Thyroid gland (tissue), 4 donors: ENCODE measurements around the gene RUNX2. TPM values are rescaled to one million over a fixed set of nuclear protein-coding genes. Genes with fewer than 3 reads are reported as not detected.

ENCODE experiments used
- DNase-seq, 2 donors: peaks; one replicate each; pipeline ENCODE4 v3.0.0-alpha.2; 2019
- H3K27ac ChIP-seq, 3 donors: fragments of 200-600 bp; sonication (generic); 1 replicate in 2 of 3; 2 replicates in 1 of 3; pipeline ENCODE4 v1.5.1; 2016 to 2019; ENCODE audit warnings: mild to moderate bottlenecking in 1 of 3, moderate library complexity in 1 of 3
- H3K27me3 ChIP-seq: fragments of 200-600 bp; sonication (generic); one replicate; pipeline ENCODE4 v1.5.1; 2019
- H3K36me3 ChIP-seq, 2 donors: fragments of 200-600 bp; sonication (generic); one replicate each; pipeline ENCODE4 v1.5.1; 2016 to 2019
- H3K4me1 ChIP-seq, 2 donors: fragments of 200-600 bp; sonication (generic); one replicate each; pipeline ENCODE4 v1.5.1; 2017 to 2019
- H3K4me3 ChIP-seq, 3 donors: fragments of 200-600 bp; sonication (generic); replicated peaks in 1 of 3; 1 replicate in 2 of 3; 2 replicates in 1 of 3; pipeline ENCODE4 v1.5.1; 2016; ENCODE audit warnings: mild to moderate bottlenecking in 1 of 3
- H3K9me3 ChIP-seq: fragments of 200-600 bp; sonication (generic); one replicate; pipeline ENCODE4 v1.5.1; 2017
- CTCF ChIP-seq, 6 experiments: fragments of 200-600 bp in 3 of 6; fragments of 450-650 bp in 3 of 6; sonication (generic) in 3 of 6; IDR thresholded peaks; one replicate each; pipeline ENCODE4 v1.5.1; 2016 to 2019; ENCODE audit warnings: antibody characterized with exemption in 6 of 6, mild to moderate bottlenecking in 2 of 6, inconsistent platforms in 1 of 6, moderate library complexity in 1 of 6
- POLR2A ChIP-seq, 2 donors: fragments of 450-650 bp; IDR thresholded peaks; one replicate each; pipeline ENCODE4 v1.6.1; 2017; ENCODE audit warnings: antibody characterized with exemption in 2 of 2, mild to moderate bottlenecking in 2 of 2, moderate library complexity in 1 of 2
- WGBS, 2 donors: methylation state at CpG; one replicate each; pipeline ENCODE4 v1.1.5; 2017; 5-methylcytosine and 5-hydroxymethylcytosine counted together
- intact Hi-C: fragments of 100-400 bp; cut with DNase I; formaldehyde crosslinking; loops from one replicate; pipeline ENCODE4 v1.15.1; 2023
- total RNA-seq, 4 donors: library from RNA; depleted of rRNA; stranded (reverse); fragments of >200 nt; gene quantifications; one replicate each; pipeline ENCODE4 v1.2.3, GENCODE V29; 2016

RUNX2 gene
- total RNA-seq, 4 donors from 2014 or later = 1.6 to 4.2 (median 2.7) TPM

- no peak for DNase-seq
- H3K9me3 ChIP-seq = no peaks in the 10 kb centered on the region
- no peak for TF ChIP-seq CTCF (IDR thresholded peaks at IDR 0.05)
- TF ChIP-seq POLR2A (IDR thresholded peaks at IDR 0.05) = no peak
- no peaks in the 10 kb centered on the region for H3K36me3 ChIP-seq
- no peak overlapping the region for H3K27ac ChIP-seq
- WGBS, 2 donors = 84 to 88% methylated on average over 9 of the region's 9 CpGs
- intact Hi-C loops = no loop called here
- H3K4me1 ChIP-seq = no peaks in the 10 kb centered on the region
- no peaks in the 10 kb centered on the region for H3K27me3 ChIP-seq
- no peak overlapping the region for H3K4me3 ChIP-seq
These were observed 359.4 kb downstream of the RUNX2 start for GRCh38 chr6:45687570-45687969.

- Histone ChIP-seq H3K27me3 (no peaks in the 10 kb centered on the region), H3K4me3 (no peak overlapping the region), H3K27ac (no peak overlapping the region), H3K36me3 (no peaks in the 10 kb centered on the region), H3K4me1 (no peaks in the 10 kb centered on the region), H3K9me3 (no peaks in the 10 kb centered on the region)
- intact Hi-C loops = no loop called here
- no peak for TF ChIP-seq CTCF (IDR thresholded peaks at IDR 0.05)
- no peak for TF ChIP-seq POLR2A (IDR thresholded peaks at IDR 0.05)
- DNase-seq = no peak
- 93 to 100% methylated on average over 1 of the region's 1 CpG for WGBS, 2 donors
These were observed 360.1 kb downstream of the RUNX2 start for GRCh38 chr6:45688180-45688579.

DNA sequence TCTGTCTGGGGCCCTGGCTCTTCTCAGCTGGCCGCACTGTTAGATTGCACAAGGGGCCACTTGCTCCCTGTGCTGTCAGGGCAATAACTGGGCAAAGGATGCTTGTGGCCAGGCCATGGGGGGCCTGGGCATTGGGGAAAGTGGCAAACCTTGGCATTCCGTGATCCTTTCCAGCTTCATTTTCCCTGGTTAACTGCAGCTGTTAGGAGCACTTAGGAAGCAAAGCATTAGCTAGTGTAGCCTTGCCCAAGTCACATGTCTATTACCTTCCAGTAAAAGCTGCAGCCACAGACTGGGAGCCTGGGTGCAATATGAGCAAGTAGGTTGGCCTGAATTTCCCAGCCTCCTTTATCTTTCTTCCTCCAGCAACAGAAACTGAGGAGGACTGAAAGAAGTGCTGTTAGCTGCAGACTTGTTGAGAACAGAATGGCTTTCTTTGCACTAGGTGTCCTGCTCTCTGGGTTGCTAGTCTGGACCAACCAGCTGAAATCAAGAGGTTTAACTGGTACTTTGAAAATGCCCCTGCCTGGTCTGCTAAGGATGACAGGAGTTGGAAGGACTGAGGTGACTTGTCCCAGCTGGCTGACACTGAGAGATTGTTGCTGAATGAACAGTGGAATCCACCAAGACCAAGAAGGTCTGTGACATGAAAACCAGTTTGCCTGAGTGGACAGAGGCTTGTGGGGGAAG, 361.9 kb downstream of the RUNX2 start:
- H3K4me1 ChIP-seq = no peaks in the 10 kb centered on the region
- H3K27me3 ChIP-seq = no peaks in the 10 kb centered on the region
- no peak overlapping the region for H3K27ac ChIP-seq
- no peak overlapping the region for H3K4me3 ChIP-seq
- WGBS, 2 donors = 90 to 92% methylated on average over 2 of the region's 2 CpGs
- H3K36me3 ChIP-seq = no peaks in the 10 kb centered on the region
- DNase-seq = no peak
- intact Hi-C loops = no loop called here
- TF ChIP-seq POLR2A (IDR thresholded peaks at IDR 0.05) = no peak
- TF ChIP-seq CTCF (IDR thresholded peaks at IDR 0.05) = no peak
- H3K9me3 ChIP-seq = no peaks in the 10 kb centered on the region

GRCh38 chr6:45690846-45691245, 362.7 kb downstream of the RUNX2 start:
- no peaks in the 10 kb centered on the region for H3K4me1 ChIP-seq
- H3K27me3 ChIP-seq = no peaks in the 10 kb centered on the region
- no peak for DNase-seq
- no peak overlapping the region for H3K27ac ChIP-seq
- intact Hi-C loops = no loop called here
- TF ChIP-seq POLR2A (IDR thresholded peaks at IDR 0.05) = no peak
- TF ChIP-seq CTCF (IDR thresholded peaks at IDR 0.05) = no peak
- no peaks in the 10 kb centered on the region for H3K9me3 ChIP-seq
- no peaks in the 10 kb centered on the region for H3K36me3 ChIP-seq
- WGBS, 2 donors = 87 to 100% methylated on average over 1 of the region's 1 CpG
- H3K4me3 ChIP-seq = no peak overlapping the region

DNA sequence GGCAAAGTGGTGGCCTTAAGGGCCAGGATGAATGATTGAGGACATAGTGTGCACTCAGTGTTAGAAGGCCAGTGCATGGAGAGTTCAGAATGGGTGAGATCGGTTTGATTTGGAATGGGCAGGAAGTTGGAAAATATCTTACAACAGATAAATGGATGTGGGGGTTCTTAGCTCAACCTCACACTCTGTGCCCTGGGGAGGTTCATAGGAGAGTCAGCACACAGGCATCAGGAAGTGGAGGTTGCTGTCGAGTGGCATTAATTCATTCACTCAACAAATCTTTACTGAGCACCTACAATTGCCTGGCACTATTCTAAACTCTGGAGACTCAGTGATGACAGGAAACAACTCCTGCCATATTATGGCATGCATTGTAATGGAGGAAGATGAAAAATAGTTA, 363.3 kb downstream of the RUNX2 start:
- intact Hi-C loops = no loop called here
- no peaks in the 10 kb centered on the region for H3K36me3 ChIP-seq
- H3K4me3 ChIP-seq = no peak overlapping the region
- no peaks in the 10 kb centered on the region for H3K27me3 ChIP-seq
- no peaks in the 10 kb centered on the region for H3K4me1 ChIP-seq
- H3K27ac ChIP-seq = no peak overlapping the region
- TF ChIP-seq POLR2A (IDR thresholded peaks at IDR 0.05) = no peak
- TF ChIP-seq CTCF (IDR thresholded peaks at IDR 0.05) = no peak
- H3K9me3 ChIP-seq = no peaks in the 10 kb centered on the region
- no peak for DNase-seq
- WGBS, 2 donors = 75 to 82% methylated on average over 2 of the region's 2 CpGs
